Endothelial cell of umbilical vein (primary cell): ENCODE measurements around the gene HHLA2.

Experiments used
- CTCF ChIP-seq, 2 donors: IDR thresholded peaks; 1 replicate in 1 of 2; 2 replicates in 1 of 2; pipeline ENCODE4 v1.5.1; 2011; ENCODE audit warnings: low read length in 2 of 2, mild to moderate bottlenecking in 2 of 2, moderate library complexity in 2 of 2, control low read depth in 1 of 2, inconsistent platforms in 1 of 2, low read depth in 1 of 2; ENCODE audit not compliant: insufficient read depth in 1 of 2; ENCODE audit errors: extremely low read depth in 1 of 2
- EZH2 ChIP-seq: IDR thresholded peaks from 2 replicates; pipeline ENCODE4 v1.6.1; 2012; ENCODE audit warnings: borderline replicate concordance, low read depth, mild to moderate bottlenecking, moderate library complexity, low read length, inconsistent platforms; ENCODE audit not compliant: severe bottlenecking
- FOS ChIP-seq: IDR thresholded peaks from 2 replicates; pipeline ENCODE4 v1.6.1; 2011; ENCODE audit warnings: mild to moderate bottlenecking, low read length, moderate library complexity, borderline replicate concordance; ENCODE audit not compliant: insufficient read depth
- GATA2 ChIP-seq: IDR thresholded peaks from 2 replicates; pipeline ENCODE4 v1.7.0; 2011; ENCODE audit warnings: low read depth, mild to moderate bottlenecking, moderate library complexity, mixed read lengths, low read length; ENCODE audit not compliant: insufficient read length, insufficient read depth
- JUN ChIP-seq: IDR thresholded peaks from 2 replicates; pipeline ENCODE4 v1.6.1; 2011; ENCODE audit warnings: borderline replicate concordance, low read depth; ENCODE audit not compliant: insufficient read length, insufficient read depth
- MAX ChIP-seq: IDR thresholded peaks from 2 replicates; pipeline ENCODE4 v1.6.1; 2011; ENCODE audit not compliant: insufficient read depth, insufficient read length
- MYC ChIP-seq: IDR thresholded peaks from one replicate; pipeline ENCODE4 v1.6.1; 2011; ENCODE audit warnings: mild to moderate bottlenecking, low read depth, low read length
- POLR2A ChIP-seq: IDR thresholded peaks from 2 replicates; pipeline ENCODE4 v1.6.1; 2012; ENCODE audit warnings: low read depth, mild to moderate bottlenecking, control low read depth, low read length
- POLR2AphosphoS5 ChIP-seq: IDR thresholded peaks from 2 replicates; pipeline ENCODE4 v1.6.1; 2012; ENCODE audit warnings: low read depth, mild to moderate bottlenecking, control low read depth, low read length, moderate library complexity; ENCODE audit not compliant: insufficient read depth

- TF ChIP-seq POLR2A (no peak), CTCF (IDR thresholded peaks at IDR 0.05; ENCODE audit: extremely low read depth in 1 of 2, insufficient read depth in 1 of 2, low read depth in 1 of 2, low read length in 2 of 2) (no peak), MAX (no peak), MYC (no peak), JUN (no peak), POLR2AphosphoS5 (no peak), EZH2 (no peak), GATA2 (no peak), FOS (no peak)
Observed at GRCh38 chr3:108391917-108392593, 95.7 kb downstream of the HHLA2 start.
